Measurements from ENCODE around the gene MAP3K10.
"Not testable (repeated sequence)": the region's sequence is repeated elsewhere in the genome, so short reads cannot be mapped to it uniquely, and the experiment has no call there.

The MAP3K10 gene

GRCh38 chr19:40190891-40191835 is at the start of gene MAP3K10:
TSS of gene MAP3K10 (plus strand) at chr19:40191426. CDS start at chr19:40192032, 606 bp downstream.
- in situ Hi-C loops (cut with HindIII; ENCODE audit: low pct_unique_long_range_greater_than_20kb, low sequenced_read_pairs) = no loop called here
- peak; percentile 46 to 74 for DNase-seq (ENCODE audit: low read depth in 1 of 2, low spot score in 1 of 2)
- no peak for TF ChIP-seq JUND (IDR thresholded peaks at IDR 0.05; ENCODE audit: low read depth)

GRCh38 chr19:40141551-40141950 is 49.7 kb upstream of the MAP3K10 start:
- TF ChIP-seq JUND (IDR thresholded peaks at IDR 0.05; ENCODE audit: low read depth) = no peak
- in situ Hi-C loops (cut with HindIII; ENCODE audit: low pct_unique_long_range_greater_than_20kb, low sequenced_read_pairs) = no loop called here
- no peak for DNase-seq (ENCODE audit: low read depth in 1 of 2, low spot score in 1 of 2)

- in situ Hi-C loops (cut with HindIII; ENCODE audit: low pct_unique_long_range_greater_than_20kb, low sequenced_read_pairs) = no loop called here
- DNase-seq (ENCODE audit: low read depth in 1 of 2, low spot score in 1 of 2) = no peak
These were observed 47.6 kb upstream of the MAP3K10 start for GRCh38 chr19:40143612-40144011.

GRCh38 chr19:40144151-40144550 is 47.1 kb upstream of the MAP3K10 start:
- no peak for DNase-seq (ENCODE audit: low read depth in 1 of 2, low spot score in 1 of 2)
- in situ Hi-C loops (cut with HindIII; ENCODE audit: low pct_unique_long_range_greater_than_20kb, low sequenced_read_pairs) = no loop called here
- TF ChIP-seq JUND (IDR thresholded peaks at IDR 0.05; ENCODE audit: low read depth) = no peak

More at GRCh38 chr19:40143612-40144011, 47.6 kb upstream of the MAP3K10 start:
- no peak for TF ChIP-seq JUND (IDR thresholded peaks at IDR 0.05; ENCODE audit: low read depth)

GRCh38 chr19:40144947-40145748 is 46.1 kb upstream of the MAP3K10 start:
- no peak for TF ChIP-seq JUND (IDR thresholded peaks at IDR 0.05; ENCODE audit: low read depth)
- DNase-seq (ENCODE audit: low read depth in 1 of 2, low spot score in 1 of 2) = no peak
- in situ Hi-C loops (cut with HindIII; ENCODE audit: low pct_unique_long_range_greater_than_20kb, low sequenced_read_pairs) = no loop called here

GRCh38 chr19:40145749-40146029 is 45.5 kb upstream of the MAP3K10 start:
- in situ Hi-C loops (cut with HindIII; ENCODE audit: low pct_unique_long_range_greater_than_20kb, low sequenced_read_pairs); DNase-seq (ENCODE audit: low read depth in 1 of 2, low spot score in 1 of 2): not testable (repeated sequence)

GRCh38 chr19:40147338-40147692 is 43.9 kb upstream of the MAP3K10 start:
- TF ChIP-seq JUND (IDR thresholded peaks at IDR 0.05; ENCODE audit: low read depth) = no peak
- in situ Hi-C loops (cut with HindIII; ENCODE audit: low pct_unique_long_range_greater_than_20kb, low sequenced_read_pairs) = no loop called here
- DNase-seq (ENCODE audit: low read depth in 1 of 2, low spot score in 1 of 2) = no peak

- in situ Hi-C loops (cut with HindIII; ENCODE audit: low pct_unique_long_range_greater_than_20kb, low sequenced_read_pairs) = no loop called here
- no peak for TF ChIP-seq JUND (IDR thresholded peaks at IDR 0.05; ENCODE audit: low read depth)
- no peak for DNase-seq (ENCODE audit: low read depth in 1 of 2, low spot score in 1 of 2)
These were observed 43.4 kb upstream of the MAP3K10 start for GRCh38 chr19:40147693-40148347.

GRCh38 chr19:40149501-40149900 is 41.7 kb upstream of the MAP3K10 start:
- in situ Hi-C loops (cut with HindIII; ENCODE audit: low pct_unique_long_range_greater_than_20kb, low sequenced_read_pairs) = no loop called here
- TF ChIP-seq JUND (IDR thresholded peaks at IDR 0.05; ENCODE audit: low read depth) = no peak
- no peak for DNase-seq (ENCODE audit: low read depth in 1 of 2, low spot score in 1 of 2)

GRCh38 chr19:40150170-40150569 is 41.1 kb upstream of the MAP3K10 start:
- in situ Hi-C loops (cut with HindIII; ENCODE audit: low pct_unique_long_range_greater_than_20kb, low sequenced_read_pairs) = no loop called here
- no peak for TF ChIP-seq JUND (IDR thresholded peaks at IDR 0.05; ENCODE audit: low read depth)
- no peak for DNase-seq (ENCODE audit: low read depth in 1 of 2, low spot score in 1 of 2)

- no peak for DNase-seq (ENCODE audit: low read depth in 1 of 2, low spot score in 1 of 2)
- no peak for TF ChIP-seq JUND (IDR thresholded peaks at IDR 0.05; ENCODE audit: low read depth)
These were observed 37.0 kb upstream of the MAP3K10 start for GRCh38 chr19:40154121-40154680.

GRCh38 chr19:40155749-40156265 is 35.4 kb upstream of the MAP3K10 start:
- in situ Hi-C loops (cut with HindIII; ENCODE audit: low pct_unique_long_range_greater_than_20kb, low sequenced_read_pairs) = no loop called here

More at GRCh38 chr19:40154121-40154680, 37.0 kb upstream of the MAP3K10 start:
- in situ Hi-C loops (cut with HindIII; ENCODE audit: low pct_unique_long_range_greater_than_20kb, low sequenced_read_pairs) = no loop called here

More at GRCh38 chr19:40155749-40156265, 35.4 kb upstream of the MAP3K10 start:
- no peak for TF ChIP-seq JUND (IDR thresholded peaks at IDR 0.05; ENCODE audit: low read depth)
- peak in 1 of 2 experiments; percentile 51 for DNase-seq (ENCODE audit: low read depth in 1 of 2, low spot score in 1 of 2)
